Endometrium (tissue), 2 donors: ENCODE measurements around the gene CHERP.

Experiments
- FAIRE-seq: peaks from 2 replicates; lab custom pipeline; 2012; peaks lifted over from hg19 to GRCh38; lab: Jason Lieb, UNC
- donor health status: control.
- donor health status: control.

Gene CHERP

DNA sequence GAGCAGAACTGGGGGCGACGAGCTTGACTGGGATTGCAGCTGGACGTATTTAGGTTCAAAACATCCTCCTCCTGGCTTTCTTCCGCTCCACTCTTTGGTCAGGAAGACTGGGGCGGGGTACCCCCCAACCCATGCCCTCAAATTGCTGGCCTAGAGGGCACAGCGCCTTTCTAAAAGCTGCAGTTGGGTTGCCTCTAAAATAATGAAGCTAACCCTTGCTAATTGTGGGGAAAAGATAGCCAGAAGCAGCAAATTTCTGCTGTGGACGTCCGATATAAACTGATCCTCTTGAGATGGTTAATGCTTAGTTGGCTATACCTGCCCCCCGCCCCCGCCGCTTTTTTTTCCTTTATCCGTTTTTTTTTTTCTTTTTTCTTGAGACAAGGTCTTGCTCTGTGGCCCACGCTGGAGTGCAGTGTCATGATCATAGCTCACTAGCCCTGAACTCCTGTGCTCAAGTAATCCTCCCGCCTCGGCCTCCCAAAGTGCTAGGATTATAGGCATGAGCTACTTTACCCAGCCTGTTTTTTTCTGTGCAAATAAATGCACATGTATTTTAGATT is 754 bp upstream of the CHERP start:
- no peak for FAIRE-seq

DNA sequence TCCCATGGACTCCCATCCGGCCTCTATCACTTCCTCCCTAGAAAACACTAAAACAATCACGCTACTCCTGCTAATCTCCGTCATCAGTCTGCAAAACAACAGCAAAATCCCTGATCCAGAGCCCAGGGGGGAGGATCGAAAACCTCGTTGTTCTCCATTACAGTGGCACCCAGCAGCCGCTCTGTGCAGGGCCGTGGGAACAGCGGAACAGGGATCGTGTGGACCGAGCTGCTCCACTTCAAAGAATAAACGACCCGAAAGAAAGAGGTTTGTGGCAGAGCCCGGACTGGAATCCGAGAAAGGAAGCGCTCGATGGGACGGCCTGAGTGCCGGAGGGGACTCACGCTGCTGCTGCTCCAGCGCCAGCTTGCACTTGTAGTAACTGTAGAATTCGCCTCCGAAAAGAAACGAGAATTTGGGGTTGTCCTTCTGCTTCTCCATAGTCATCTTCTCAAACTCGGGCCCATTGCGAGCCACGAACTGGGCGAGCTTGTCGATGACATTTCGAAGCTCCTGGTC is 652 bp downstream of the CHERP start:
- FAIRE-seq, result no peak

DNA sequence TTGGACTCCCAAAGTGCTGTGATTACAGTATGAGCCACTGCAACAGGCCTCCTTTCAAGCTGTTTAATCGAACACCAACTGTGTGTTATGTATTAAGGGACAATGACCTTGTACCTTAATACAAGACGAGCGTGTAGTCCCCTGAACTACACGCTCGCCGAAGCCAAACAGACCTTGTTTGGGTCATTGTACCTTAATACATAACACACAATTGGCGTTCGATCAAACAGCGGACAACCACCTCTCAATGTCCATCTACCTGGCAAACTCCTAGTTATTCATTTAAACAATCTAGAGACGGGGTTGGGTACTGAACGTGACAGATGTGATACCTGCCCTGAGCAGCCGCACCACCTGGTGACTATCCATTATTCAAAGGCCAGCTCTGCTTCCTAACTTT is 1.3 kb downstream of the CHERP start:
- FAIRE-seq, result no peak

DNA sequence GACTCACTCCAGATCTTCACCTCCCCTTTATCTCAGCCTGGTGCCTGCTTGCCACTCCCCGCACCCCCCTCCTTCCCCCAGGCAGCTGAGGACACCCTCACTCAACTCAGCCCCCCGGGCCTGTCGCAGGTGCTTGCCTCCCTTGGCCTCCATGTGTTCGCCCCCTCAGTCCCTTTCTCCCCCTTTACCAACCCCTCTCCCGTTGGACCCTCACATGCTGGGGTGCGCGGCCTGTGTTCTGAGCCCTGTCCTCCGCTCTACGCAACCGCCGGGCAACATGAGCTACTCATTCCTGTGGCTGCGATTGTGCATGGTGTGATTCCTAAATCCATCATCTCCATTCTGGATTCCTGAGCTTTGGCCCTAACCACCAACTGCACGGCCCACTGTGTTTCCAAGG is 5.1 kb downstream of the CHERP start:
- no peak for FAIRE-seq

DNA sequence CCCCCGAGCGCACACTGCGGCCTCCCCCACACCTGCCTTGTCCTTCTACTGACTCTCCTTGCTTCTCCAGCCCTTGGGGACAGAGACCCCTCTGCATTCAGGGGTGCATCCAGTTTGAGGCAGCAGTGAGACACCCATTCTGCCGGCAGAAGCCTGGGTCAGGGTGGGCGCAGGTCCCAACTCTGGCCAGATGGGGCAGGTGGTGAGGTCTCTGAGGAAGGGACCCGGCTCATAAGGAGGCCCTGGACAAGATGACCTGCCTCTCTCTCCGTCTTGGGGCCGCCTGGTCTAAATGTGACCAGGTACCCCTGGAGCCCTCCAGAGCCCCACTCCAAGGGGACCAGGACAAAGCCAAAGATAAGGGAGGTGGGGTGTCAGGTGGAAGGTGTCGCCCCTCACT is 6.1 kb downstream of the CHERP start:
- FAIRE-seq, result no peak

DNA sequence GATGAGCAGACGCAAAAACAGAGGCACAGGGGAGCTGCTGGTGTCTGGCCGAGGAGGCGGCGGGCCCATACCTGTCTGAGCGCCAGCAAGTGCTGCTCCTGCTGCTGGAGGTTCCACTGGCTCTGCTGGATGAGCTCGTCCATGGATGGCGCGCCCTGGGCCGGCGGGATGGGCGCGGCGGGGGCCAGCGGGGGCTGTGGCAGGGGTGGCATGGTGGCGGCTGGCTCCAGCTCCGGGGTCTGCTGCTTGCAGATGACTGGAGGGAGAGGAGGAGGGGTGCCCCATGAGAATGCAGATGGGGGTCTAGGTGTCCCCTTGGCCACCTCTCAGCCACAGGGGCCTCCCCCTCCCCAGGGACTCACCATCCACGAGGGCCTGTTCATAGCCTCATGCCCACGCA is 6.9 kb downstream of the CHERP start:
- FAIRE-seq, result no peak

DNA sequence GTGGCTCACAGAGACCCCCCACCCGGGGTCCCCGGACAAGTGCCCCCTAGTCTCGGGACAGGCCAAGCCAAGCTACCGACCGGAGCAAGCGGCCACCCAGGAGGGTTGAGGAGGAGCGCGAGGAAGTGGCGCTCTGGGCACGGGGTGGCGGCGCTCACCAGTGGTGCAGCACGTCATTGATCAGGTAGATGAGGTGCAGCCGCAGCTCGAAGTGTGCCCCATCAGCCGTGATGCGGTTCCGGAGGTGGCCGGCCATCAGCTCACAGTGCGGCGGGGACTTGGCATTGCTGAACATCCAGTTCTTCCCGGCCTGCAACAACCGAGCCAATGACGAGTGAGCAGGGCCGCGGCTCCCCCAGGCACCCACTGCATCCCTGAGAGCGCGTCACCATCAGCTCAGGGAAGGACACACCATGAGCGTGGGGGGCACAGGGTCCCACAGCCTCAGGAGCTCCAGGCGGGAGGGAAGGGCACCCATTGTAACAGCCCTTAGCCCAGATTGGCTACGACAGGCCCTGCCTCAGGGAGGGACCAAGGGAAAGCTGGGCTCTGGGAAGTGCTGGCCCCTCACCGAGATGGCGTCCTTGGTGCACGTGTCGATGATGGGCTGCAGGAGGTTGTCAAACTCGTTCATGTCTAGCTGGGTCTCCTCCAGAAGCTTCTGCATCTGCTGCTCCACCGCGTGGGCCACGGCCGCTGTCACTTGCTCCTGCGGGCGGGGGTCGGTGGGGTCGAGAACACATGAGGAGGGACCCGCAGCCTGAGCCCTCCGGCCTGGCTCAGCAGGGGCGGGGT is 9.6 kb downstream of the CHERP start:
- no peak for FAIRE-seq

DNA sequence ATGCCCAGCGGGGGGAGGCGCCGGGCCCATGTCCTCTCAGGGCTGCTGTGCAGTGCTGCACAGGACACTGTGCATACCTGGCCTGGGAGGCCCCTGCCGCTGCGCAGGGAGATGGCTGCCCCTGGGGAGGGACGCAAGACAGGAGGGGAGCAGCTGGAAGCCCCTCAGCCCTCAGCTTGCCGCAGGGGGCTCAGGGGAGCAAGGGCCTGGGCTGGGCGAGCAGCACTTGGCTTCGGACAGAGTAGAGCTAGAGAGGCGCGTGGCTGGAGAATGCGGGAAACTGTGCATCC is 10.9 kb downstream of the CHERP start:
- no peak for FAIRE-seq

DNA sequence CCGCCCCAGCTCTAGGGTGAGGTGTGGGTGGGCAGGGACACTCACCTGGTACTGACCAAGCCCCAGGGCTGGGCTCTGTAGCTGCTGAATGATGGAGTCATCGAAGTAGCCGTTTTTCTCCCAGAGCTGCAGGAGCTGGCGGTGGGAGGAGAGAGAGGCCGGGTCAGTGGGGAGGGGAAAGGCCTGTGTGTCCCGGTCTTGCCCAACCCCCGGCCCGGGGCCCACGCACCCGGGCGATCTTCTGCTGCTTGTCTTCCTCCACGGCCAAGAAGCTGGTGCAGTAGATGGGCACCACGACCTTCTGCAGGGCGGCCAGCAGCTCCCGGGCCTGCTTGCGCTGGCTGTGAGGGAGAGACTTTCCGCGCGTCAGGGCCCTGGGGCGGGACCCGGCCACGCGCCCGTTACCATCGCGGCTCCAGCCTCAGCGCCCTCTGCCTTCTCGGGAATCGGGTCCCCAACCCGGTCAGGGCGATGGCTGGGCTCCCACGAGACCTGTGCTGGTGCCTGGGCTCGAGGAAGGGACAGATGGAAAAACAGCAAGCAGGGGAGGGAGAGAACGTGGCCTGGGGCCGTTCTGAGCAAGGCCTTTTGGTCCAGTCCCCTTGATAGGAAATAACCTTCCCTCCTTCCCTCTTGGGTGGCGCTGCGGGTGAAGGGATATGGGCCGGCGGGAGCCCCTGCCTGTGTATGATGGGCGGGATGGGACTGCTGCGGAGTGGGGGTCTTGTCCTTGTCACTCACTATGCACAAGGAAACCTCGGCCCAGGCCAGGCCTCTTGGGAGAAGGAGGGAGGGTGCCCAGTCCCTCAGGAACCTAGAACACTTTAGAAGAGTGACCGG is 11.5 kb downstream of the CHERP start:
- no peak for FAIRE-seq

DNA sequence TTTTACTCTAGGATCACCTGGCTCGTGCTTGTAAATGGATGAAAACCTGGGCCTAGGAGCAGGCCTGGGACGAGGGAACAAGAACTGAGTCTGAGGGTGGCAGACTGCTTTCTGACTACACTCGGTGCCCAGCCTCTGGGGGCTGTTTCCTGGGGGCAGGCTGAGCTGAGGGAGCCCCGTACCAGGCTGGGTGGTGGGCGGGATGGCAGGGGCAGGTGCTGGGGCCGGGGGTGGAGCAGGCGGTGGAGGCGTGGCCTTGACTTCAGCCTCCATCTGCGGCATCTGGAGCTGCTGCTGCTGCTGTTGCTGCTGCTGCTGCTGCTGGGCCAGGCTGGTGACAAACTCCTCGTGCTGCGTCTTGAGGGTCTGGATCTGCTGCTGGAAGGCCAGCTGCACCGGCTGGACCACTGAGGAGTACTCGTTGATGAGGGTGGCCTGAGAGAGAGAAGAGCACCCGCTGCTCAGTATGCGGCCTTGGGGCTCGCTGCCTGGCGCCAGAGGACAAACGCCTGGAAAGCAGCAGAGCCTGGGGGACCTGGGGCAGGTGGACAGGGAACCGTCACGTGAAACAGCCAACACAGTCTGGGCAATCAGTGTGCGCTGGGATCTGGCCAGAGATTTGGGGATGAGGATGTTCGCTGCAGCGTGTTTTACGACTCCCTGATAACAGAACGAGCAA is 12.6 kb downstream of the CHERP start:
- FAIRE-seq, result no peak

DNA sequence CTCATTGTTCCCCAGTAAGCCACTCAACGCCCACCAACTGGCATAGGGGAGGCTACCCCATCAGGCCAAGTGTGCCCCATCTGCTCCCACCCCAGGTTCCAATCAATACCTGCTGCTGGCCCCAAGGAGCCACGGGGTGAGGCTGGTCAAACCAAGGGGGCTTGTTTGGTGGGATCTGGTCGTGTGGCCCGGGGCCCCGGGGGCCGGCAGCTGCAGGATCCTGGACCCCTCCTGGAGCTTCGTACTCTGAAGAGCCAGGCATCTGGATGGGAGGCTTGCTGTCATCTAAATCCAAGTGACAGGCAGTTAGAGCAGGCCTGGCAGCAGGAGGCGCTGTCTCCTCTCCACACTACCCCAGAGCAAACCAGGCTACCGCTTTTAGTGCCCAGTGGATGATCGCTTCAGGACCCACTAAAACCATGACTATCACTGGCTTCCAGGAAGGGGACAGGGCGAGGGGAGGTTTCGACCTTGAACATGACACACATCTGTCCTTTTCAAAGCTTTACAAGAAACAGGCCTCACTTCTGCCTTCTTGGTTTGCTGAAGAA is 14.2 kb downstream of the CHERP start:
- FAIRE-seq, result no peak

DNA sequence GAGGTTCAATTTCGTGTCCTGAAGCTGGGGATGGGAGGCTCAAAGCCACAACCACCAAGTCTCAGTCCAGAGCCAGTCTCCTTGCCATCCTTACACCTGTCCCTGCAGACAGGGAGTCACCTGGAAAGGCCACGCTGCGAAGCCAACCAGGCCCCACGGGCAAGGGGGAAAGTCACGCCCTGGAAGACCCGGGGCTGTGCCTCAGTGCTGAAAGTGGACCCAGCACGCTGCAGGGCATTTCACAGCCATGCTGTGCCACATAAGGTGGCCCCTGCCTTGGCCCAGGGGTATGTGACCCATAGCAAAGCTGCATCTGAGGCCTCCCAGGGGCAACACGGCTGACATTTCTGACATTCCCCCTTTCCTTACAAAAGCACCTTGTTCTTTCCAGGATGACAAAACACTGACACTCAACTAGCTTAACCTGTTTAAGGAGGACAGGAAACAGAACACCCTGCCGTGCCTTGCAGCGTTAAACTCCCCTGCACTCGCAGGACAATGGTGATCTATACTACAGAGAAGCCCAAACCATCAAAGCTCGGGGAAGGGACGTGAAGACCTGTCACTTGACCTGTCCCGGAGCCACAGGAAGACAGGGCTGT is 14.8 kb downstream of the CHERP start:
- FAIRE-seq, result no peak

DNA sequence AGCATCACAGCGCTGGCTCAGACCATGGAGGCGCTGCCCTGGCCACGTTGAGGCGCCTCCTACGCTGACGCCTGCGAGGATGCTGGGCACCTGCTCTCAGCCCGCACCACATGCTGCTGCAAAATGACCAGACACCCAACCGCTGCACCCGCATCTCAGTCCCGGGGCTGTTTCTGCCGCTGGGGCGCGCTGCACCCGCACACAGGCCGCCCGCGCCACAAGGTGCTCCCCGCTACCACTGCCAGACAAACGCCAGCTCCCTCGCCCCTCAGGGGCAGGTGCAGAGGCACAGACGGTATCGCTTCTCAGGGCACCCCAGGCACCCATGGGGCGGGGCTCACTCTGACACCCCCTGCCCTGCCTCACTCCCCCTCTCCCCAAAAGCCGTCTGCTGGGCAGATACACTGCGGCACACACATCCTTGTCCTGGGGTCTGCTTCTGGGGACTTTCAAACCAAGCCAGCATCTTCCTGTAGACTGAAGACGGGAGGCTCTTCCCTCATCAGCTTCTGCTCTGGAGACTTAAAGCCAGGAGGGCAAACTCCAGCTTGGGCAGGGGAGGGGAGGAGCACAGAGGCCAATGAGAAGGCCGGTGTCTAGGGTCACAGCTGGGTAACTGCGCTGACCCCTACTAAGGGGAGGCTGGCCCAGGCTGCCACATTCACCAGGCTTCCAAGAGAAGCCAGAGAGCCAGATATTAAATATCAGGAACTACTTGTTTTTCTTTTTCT is 16.3 kb downstream of the CHERP start:
- FAIRE-seq, result no peak

DNA sequence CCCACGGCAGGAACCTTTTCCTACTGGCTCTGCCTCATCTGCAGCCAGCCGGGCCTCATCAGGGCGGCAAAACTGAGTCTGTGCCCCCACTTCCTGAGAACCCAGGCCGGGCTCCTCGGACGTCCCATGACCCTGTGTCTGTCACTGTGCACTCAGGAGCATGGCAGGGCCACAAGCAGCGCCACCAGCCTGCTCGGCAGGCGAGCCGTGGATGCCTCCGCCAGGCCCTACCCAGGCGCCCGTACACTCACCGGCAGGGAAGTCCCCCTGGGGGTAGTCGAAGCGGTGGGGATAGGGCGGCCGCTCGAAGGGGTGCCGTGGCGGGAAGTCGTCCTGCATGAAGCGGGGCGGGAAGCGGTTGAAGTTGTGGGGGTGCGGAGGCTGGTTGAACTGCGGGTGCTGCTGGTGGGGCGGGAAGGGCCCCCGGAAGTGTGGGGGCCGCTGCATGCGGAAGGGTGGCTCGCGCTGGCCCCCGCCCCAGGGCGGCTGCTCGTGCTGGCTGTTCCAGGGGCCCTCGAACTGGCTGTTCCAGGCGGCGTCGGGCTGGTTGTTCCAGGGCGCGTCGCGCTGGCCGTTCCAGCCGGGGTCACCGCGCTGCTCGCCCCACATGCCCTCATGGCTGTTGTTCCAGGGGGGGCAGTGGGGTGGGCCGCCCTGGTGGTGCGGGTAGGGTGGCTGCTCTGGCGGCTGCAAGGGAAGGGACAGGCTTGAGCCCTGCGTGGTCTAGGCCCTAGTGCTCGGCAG is 17.1 kb downstream of the CHERP start:
- FAIRE-seq, result no peak

DNA sequence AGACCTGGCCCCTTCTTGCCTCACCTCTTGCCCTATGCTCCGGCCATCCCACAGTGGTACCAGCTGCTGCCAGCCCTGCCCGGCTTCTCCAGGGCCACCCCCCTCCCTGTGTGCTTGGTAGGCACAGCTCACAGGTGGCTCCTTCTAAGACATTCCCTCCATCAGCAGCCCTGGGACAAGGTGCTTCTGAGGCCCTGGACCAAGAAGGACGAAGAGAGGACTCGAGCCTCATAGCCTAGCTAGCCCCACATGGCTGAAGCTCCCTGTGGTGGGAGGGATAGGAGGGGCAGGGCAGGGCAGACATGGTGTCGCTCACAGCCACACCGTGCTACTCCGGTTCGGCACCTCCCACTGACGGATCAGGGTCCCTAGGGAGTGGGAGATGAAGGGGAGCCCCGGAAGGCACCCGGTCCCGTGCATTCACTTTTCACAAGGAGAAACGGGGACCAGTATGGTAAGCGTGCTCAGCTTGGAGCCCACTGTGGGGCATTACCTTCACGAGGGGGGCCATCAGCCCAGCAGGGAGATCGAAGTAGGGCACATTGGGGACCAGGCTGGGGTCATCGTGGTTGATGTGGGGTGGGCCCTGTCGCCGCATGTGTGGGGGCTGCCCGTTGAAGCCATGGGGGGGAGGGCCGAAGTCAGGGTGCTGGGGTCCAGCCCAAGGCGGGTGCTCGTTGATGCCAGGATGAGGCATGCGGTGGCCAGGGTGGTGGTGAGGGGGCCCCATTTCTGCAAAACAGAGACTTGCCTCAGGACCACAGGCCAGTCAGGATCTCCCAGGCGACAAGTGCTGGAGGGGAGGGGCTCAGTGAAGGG is 19.5 kb downstream of the CHERP start:
- no peak for FAIRE-seq

DNA sequence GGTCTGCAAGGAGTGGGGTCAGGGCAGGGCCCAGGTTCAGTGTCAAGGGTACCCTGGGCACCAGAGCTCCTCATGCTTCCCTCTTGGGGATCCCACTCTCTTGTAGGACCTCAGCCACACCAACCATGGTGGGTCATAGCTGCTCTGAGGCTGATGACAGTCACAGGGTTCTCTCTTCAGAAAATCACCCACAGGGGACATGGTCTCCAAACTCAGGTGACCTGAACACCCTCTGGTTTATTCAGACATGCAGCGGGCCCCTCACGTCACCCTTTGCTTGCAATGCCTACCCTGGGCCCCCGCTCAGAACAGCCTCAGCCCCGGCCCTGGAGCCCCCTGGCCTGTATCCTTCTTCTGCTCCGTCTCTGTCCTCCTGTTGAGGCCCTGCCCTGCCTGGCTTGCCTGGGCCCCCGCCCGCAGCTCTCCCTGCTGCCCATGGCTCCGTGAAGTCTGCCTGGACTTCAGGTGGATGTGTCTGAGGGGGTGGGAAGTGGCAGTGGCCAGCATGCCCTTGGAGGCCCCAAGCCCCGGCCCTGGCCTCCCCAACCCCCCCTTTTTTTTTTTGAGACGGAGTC is 20.4 kb downstream of the CHERP start:
- FAIRE-seq, result no peak

DNA sequence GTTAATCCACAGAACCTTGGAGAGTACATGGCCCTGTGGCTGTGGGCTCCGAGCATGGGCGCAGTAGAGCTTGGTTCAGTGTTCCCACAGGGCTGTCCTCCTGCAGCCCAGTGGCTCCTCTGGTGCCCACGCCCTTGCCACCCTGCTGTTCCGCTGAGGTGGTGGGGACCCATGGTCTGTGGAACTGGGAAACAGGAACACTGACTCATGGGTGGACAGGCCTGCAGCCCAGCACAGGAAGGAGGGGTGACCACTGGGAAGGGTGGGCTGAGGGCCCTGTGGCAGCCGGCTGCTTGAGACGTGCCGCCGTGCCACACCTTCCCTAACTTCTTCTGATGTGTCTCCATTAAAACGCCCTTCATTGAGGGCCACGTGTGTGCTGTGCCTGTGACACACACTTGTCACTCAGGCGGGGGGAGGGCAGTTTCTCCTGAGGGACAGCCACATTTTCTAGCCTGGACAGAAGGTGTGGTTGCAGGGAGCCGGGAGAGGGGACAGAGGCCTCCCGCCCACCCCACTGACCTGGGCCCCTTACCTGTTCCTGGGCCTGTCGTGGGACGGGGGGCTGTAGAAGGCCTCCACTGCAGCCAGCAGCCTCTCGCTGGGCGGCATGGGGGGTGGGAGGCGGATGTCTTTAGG is 21.1 kb downstream of the CHERP start:
- no peak for FAIRE-seq

DNA sequence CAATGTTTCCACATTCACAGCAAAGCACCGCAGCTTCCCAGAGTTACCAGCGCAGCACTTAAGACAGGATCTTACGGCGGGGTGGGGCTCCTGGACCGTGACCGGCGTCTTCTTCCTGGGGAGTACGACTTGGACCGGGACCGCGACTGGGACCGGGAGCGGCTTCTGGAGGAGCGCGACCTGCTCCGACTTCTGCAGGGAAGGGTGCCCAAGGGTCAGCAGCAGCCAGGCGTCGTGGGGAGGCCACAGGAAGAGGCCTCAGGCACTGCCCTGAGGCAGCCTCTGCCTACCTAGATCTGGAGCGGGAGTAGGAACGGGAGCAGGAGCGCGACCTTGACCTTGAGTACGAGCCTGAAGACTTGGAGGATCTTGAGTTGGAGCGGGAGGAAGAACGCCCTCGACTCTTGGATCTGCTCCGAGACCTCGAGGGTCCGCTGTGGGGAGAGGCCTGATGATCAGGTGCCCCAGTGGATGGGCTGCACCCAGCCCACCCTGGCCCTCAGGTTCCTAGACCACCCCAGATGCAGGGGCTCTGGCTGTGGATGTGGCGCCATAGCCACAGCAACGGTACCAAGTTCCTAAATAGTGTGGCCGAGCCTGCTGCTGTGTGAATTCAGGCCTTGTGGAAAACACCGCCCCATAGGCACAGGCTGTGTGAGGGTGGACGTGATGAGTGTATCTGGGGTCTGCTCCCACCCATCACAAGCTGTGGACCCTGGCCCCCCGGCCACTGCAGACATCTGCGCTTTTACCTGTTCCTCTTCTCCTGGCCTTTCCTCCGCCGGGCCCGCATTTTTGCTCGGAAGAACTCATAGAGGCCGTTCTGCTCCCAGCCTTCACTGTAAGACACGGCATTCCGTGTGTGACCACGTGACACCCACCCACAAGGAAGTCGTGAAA is 21.9 kb downstream of the CHERP start:
- no peak for FAIRE-seq
